GM18951 (cell line): ENCODE results near the gene CHCHD3.

Experiments used
- POLR2A ChIP-seq: IDR thresholded peaks from 4 replicates; pipeline ENCODE4 v1.6.1; 2011; ENCODE audit warnings: mild to moderate bottlenecking; ENCODE audit not compliant: insufficient read length, insufficient read depth; ENCODE audit errors: extremely low read depth
- in situ Hi-C: fragments of 300-500 bp; cut with MboI; formaldehyde crosslinking; loops from one replicate; pipeline ENCODE4 v1.12.0; 2022; ENCODE audit warnings: low sequenced_read_pairs, mixed read lengths, inconsistent platforms; ENCODE audit not compliant: unreplicated experiment

The CHCHD3 gene

DNA sequence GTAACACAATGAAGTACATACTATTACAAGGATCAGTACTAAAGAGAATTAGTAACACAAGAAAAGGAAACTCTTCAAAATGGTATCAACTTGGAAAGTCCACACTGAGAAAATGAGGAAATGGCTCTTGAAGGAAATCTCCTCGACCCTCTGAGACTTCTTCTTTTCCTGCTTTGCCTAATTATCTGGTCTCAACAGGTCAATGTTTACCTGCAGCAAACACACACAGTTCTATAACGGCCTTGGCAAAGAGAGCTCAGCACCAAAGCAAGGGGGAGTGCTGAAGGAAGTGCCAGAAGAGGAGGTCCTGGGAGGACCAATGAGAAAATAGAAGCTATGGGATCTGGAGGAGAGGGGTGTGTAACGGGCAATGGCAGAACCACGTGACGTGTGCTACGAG lies 21.9 kb downstream of the CHCHD3 start:
- in situ Hi-C loops = no loop called here
- no peak for TF ChIP-seq POLR2A

DNA sequence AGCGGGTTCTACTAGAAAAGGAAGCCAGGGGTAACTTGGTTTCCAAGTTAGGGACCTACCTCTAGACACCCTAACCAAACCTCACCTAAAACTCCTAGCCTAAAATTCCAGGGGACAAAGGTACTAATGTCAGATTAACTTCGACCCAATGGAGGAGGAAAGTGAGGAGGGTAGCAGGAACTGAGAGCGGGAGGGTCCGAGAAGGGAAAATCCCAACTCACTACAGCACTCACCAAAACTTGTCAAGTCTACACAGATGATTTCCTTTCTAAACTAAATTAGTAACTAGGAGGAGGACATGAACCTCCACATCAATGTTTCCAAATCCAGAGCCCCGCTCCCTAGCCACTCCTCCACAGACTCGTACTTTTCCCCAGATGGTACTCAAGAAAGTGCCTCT lies 22.6 kb downstream of the CHCHD3 start:
- TF ChIP-seq POLR2A = no peak
- in situ Hi-C loops = no loop called here

DNA sequence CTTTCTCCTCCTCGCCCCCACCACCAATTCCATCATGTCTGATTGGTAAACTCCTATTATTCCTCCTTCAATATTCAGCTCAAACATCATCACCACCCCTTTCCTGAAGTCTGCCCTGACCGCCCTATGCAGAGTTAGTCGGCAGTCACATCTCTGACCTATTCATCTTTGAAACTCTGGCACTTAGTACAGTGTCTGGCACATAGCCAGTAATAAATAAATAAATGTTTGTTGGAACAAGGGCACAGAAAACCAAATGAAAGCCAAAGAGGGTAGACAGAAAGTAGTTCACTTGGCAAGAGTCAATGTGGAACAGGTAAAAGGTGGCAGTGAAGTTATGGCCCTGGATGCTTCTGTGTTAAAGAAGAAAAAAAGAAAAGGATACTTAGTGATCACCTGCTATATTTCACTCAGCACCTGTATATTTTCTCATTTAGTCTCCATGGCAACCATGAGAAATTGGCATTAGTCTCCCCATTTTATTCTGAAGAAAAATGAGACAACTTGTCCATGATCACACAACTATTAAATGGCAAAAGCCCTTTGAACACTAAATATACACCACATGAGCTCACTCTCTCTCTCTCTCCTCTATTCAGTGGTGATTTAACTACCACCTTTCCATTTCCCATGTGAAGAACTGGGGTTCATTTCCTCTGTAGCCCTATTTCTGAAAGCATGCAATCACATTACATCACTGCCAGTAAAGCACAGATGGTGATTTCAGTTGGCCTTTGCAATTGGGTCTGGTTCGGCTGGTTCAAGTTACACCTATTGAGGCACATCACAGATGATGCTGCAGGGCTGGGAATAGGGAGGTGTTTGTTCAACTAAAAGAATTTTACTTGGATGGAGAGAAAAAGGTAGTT lies 25.3 kb downstream of the CHCHD3 start:
- no peak for TF ChIP-seq POLR2A
- in situ Hi-C loops = no loop called here

- TF ChIP-seq POLR2A = no peak
- in situ Hi-C loops = no loop called here
Observed at GRCh38 chr7:133054162-133054840, 27.6 kb downstream of the CHCHD3 start.

- no peak for TF ChIP-seq POLR2A
- in situ Hi-C loops = no loop called here
Observed at GRCh38 chr7:133053321-133053891, 28.5 kb downstream of the CHCHD3 start.

- TF ChIP-seq POLR2A = no peak
- in situ Hi-C loops = no loop called here
Observed at GRCh38 chr7:133052826-133053225, 29.1 kb downstream of the CHCHD3 start.

DNA sequence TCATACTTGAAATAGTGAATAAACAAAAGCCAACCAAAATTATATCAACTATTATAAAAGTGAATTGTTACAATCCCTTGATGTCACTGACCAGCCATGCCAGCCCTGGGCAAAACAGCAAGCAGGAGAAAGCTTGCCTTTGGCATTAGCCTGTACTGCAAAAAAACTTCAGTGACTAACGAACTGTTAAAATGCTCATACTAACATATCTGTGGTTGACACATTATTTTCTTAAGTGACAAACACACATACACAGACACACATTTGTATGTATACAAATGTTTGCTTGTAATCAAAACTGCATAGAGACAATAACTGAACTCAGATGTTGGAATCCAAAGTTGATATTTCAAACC lies 29.5 kb downstream of the CHCHD3 start:
- no peak for TF ChIP-seq POLR2A
- in situ Hi-C loops = no loop called here

- no peak for TF ChIP-seq POLR2A
- in situ Hi-C loops = no loop called here
Observed at GRCh38 chr7:133051719-133052400, 30.0 kb downstream of the CHCHD3 start.

DNA sequence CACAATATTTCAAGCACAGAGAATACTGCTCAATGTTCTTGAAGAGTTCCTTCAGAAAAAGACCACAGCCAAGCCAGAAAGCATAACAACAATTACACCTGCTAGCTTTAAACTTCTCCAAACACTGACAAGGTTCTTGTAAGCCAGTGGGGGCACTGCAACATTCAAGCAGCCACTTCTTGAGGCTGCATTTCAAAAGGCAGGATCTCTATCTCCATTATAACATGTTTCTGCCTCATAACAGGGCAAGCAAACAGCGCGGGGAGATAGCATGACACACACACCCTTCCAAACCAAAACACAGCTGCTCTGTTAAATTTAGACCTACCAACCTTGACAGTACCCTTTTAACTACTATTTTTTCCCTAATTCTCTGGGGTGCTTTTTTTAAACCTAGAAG lies 30.8 kb downstream of the CHCHD3 start:
- in situ Hi-C loops = no loop called here
- no peak for TF ChIP-seq POLR2A

DNA sequence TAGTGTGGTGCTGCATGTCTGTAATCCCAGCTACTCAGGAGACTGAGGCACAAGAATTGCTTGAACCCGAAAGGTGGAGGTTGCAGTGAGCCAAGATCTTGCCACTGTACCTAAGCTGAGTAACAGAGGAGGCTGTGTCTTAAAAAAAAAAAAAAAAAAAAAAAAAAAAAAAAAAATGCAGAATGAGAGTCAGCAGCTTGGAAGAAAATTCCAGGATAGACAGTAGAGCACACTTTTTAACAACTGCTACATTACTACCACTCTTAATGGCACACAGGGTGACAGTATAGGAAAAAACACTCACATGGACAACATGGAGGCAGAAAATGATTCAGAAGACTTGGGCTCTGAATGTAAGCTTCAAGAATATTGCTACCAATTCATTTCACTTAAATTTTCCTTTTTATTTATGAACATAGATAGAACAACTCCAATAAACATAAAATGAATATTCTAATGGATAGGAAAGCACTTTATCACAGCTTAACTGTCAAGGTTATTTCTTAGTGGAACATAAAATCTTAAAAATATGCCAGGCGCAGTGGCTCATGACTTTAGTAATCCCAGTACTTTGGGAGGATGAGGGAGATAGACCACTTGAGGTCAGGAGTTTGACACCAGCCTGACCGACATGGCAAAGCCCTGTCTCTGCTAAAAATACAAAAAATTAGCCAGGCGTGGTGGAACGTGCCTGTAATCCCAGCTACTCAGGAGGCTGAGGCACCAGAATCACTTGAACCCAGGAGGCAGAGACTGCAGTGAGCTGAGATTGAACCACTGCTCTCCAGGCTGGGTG lies 31.5 kb downstream of the CHCHD3 start:
- in situ Hi-C loops = no loop called here

GRCh38 chr7:133048589-133048988 lies 33.3 kb downstream of the CHCHD3 start:
- in situ Hi-C loops = no loop called here
- TF ChIP-seq POLR2A = no peak

More for the DNA sequence above, 31.5 kb downstream of the CHCHD3 start:
- TF ChIP-seq POLR2A = no peak

DNA sequence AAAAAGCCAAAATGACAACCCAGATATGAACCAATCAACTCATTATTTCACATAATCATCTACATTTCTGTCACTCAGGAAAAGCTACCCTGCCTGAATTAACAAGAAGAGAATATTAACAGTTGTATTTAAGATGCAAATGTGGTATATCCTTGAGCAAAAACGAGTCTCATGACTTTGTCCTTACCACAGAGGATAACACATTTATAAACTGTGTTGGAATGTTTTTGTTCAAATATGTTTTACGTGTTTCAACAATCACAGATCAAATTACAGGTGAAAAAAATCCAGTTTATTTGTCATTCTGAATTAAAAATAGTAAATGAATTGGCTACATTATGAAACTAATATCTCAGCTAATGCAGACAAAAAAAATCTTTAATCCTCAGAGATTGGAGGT lies 34.6 kb downstream of the CHCHD3 start:
- in situ Hi-C loops = no loop called here
- no peak for TF ChIP-seq POLR2A

DNA sequence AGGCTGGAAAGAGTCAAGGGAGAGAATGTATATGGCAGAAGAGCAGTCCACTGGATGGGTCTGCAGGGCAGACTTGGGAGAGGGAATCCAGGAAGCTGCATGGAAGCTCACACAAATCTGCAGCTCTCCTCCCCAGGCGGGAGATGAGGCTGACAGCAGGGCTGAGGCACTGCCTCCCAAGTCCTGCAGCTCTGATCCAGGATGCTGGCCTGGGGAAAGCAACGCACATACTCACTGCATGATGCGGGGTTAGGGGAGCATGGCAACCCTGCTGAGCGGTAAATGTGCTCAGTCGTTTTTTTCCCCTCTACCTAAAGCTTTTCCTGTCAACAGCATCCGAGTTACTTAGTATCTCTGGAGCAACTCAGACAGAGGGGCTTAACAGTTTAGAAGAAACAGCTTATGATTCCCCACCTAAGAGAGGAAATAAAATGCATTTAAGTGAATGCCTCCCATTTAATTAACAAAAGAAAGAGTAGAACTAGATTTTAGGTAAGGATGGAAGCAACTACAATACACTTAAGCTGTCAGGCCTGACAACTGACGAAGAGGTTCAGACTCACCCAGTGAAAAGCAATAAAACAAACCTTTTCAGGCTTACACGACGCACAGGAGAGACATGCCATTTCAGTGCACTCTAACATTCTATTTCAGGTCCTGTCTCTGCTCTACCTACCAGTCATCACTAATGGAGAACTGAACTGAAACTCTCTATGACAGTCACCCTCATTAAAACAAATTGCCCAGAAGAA lies 37.0 kb downstream of the CHCHD3 start:
- in situ Hi-C loops = no loop called here
- no peak for TF ChIP-seq POLR2A
